Lower leg skin (tissue), 3 donors: ENCODE results near the gene SCG3.

Experiments used
- POLR2A ChIP-seq, 2 donors: fragments of 450-650 bp; IDR thresholded peaks; one replicate each; pipeline ENCODE4 v1.6.1; 2016 to 2017; ENCODE audit warnings: antibody characterized with exemption in 2 of 2, mild to moderate bottlenecking in 1 of 2, moderate library complexity in 1 of 2
- TF ChIP-seq, protein P1 (sequence below), 3 donors: fragments of 450-650 bp; IDR thresholded peaks; one replicate each; pipeline ENCODE4 v1.5.1; 2016; ENCODE audit warnings: antibody characterized with exemption in 3 of 3, mild to moderate bottlenecking in 3 of 3, moderate library complexity in 2 of 3

DNA sequence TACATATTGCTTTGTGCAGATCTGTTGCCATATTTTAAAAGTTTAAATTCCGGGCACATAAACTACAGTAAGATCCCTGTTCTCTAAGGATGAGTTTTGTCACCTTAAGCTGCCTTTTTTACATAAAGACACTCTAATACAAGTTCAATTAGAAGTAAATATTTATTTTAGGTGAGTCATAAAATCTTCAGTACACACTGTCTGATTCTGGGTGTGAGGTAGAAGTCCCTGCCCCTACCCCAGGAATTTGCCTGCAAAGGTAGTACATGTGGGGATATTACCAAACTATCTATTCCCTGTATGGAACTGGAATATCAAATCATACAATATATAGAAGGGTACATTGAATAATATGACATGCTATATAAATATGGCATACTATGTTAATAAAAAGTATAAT, 6.3 kb downstream of the SCG3 start:
- no peak for TF ChIP-seq POLR2A (IDR thresholded peaks at IDR 0.05)
- TF ChIP-seq, protein P1, sequence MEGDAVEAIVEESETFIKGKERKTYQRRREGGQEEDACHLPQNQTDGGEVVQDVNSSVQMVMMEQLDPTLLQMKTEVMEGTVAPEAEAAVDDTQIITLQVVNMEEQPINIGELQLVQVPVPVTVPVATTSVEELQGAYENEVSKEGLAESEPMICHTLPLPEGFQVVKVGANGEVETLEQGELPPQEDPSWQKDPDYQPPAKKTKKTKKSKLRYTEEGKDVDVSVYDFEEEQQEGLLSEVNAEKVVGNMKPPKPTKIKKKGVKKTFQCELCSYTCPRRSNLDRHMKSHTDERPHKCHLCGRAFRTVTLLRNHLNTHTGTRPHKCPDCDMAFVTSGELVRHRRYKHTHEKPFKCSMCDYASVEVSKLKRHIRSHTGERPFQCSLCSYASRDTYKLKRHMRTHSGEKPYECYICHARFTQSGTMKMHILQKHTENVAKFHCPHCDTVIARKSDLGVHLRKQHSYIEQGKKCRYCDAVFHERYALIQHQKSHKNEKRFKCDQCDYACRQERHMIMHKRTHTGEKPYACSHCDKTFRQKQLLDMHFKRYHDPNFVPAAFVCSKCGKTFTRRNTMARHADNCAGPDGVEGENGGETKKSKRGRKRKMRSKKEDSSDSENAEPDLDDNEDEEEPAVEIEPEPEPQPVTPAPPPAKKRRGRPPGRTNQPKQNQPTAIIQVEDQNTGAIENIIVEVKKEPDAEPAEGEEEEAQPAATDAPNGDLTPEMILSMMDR (IDR thresholded peaks at IDR 0.05) = no peak
